GM21786 (cell line): Measurements from ENCODE around the gene PLCL2.
"Not testable (repeated sequence)": the region's sequence is repeated elsewhere in the genome, so short reads cannot be mapped to it uniquely, and the experiment has no call there.

Experiments
- ATAC-seq: cut with Tn5 transposase; IDR thresholded peaks from one replicate; pipeline ENCODE4 v1.9.1; 2021; ENCODE audit not compliant: unreplicated experiment

Gene PLCL2

DNA sequence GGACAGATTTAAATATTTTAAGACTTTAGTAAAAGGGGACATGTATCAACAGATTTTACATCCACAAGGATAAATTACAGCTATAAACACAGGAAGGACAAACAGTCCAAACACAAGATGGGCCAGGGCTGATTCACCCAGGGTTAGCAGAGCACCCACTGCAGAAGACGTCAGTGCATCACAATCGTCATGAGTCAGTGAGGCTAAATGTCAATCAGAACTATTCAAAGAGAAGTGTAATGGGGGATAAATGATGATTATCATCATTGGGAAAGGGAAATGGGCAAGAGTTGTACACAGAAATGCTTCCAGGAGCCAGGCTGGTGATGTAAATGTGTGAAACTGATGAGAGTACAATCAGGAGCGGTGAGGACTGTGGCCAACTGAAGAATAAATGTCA lies 226.8 kb downstream of the PLCL2 start:
- ATAC-seq: no peak

DNA sequence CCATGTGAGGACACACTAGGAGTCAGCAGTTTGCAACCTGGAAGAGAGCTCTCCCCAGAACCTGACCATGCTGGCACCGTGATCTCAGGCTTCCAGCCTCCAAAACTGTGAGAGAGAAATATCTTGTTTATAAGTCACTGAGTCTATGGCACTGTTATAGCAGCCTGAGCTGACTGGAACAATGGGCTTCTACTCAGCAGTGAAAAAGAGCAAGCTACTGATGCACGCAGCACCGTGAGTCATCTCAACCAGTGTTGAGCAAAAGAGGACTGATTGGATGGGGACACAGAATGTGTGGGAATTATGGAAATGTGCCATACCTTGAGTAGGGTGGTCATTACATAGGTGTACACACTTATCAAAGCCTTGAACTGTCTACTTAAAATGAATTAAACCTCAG lies 230.4 kb downstream of the PLCL2 start:
- ATAC-seq: no peak

DNA sequence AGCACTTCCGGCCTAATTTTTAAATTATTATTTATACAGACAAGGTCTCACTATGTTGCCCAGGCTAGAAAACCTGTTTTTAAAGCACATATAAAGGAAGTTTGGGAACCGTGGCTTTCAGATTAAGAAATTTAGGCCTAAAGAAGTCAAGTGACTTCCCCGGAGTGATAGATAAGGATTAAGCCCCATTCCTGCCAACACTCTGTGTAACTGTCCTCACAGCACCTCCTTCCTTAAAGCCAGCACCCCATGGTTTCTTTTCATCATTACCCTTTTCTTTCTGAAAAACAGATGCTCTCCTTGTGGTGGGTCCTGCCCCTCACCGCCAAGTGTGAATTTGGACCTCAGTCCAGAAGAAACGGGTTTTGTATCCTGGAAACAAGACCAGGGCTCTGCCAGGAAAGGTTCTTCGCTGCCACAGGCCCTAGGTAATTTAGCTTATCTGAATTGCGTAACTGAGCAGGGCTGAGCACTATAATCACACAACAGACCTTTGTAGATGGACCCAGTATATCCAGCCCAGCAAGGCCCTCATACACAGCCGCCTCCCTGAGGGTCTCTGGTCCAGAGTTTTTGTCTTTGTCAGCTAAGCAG lies 231.3 kb downstream of the PLCL2 start:
- no peak for ATAC-seq

DNA sequence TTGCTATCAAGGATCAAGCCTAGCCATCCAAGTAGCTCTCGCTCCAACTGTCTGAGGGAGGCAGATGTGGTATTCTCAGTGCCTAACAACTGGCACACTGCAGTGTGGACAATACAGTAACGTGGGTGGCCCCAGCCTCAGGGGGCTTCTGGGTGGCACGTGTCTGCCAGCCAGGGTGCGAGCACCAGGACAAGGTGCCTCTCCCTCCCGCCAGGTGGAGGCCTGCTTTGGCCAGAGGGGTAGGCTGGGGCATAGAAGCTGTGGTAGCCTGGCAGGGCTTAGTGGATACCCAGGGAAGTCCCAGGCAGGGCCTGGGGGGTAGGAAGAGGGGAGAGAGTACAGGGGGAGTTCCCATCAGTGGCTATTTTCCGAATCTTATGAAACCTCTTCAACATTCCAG lies 234.0 kb downstream of the PLCL2 start:
- ATAC-seq: no peak

DNA sequence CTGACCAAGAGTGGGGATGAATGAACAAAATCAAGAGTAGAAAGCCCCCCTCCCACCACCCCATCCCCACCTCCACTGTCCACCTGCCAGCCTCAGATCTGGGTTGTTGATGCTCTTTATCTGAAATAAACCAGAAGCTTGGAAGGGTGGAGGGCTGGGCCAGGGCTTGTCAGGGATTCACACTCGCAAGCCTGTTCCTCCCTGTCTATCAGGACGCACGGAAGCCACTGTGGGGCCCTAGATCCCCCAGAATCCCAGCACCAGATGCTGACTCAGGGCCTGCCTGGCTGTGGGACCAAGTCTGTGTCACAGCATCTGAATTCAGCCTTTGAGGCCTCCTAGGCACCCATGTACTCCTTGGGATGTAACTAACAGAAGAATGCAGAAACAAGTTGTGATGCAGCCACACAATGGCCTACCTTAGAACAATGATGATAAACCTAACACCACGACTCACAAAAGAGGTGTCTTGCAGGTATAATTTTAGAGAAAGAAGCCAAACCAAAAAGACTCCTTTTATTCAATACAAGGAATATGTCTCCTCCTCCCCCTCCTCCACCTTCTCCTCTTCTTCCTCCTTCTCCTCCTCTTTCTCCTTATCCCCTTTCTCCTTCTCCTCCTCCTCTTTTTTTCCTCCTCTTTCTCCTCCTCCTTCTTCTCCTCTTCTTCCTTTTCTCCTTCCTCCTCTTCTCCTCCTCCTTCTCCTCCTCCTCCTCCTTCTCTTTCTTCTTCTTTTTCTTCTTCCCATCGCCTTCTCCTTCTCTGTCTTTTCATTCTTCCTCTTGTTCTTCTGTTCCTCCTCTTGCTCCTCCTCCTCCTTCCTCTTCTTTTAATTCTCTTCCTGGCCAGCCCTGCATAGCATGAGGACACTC lies 234.7 kb downstream of the PLCL2 start:
- no peak for ATAC-seq

DNA sequence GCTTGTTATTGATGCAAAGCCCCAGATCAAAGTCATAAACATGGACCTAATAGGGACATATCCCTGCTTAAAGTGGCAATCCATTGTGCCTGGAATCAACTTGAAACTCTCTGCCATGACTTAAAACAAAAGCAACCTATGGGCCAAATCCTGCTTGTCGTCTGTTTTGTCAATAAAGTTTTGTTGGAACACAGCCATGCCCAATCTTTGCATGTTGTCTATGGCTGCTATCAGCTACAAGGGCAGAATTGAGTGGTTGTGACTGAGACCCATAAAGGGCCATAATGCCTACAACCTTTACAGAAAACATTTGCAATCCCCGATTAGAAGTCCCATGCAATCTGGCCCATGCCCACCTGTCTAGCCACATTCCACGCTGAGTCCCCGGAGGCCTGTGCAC lies 235.4 kb downstream of the PLCL2 start:
- no peak for ATAC-seq

DNA sequence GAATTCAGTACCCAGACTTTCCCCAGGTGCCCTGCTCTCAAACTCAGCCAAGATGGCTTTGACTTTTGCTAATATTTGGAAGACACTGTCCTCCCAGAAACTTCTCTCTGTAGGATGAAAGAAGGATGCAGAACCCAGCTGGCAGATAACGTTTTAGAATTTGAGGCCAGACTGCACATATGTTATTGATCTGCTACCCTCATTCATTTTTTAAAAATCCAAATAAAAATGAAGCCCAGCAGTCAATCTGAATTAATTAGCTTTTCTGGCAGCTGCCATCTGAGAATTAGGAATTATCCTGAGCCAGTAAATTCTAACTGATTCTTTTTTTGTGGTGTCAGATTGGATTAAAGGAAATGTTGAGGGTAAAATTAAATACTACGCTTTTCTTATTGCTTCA lies 236.6 kb downstream of the PLCL2 start:
- ATAC-seq: no peak

DNA sequence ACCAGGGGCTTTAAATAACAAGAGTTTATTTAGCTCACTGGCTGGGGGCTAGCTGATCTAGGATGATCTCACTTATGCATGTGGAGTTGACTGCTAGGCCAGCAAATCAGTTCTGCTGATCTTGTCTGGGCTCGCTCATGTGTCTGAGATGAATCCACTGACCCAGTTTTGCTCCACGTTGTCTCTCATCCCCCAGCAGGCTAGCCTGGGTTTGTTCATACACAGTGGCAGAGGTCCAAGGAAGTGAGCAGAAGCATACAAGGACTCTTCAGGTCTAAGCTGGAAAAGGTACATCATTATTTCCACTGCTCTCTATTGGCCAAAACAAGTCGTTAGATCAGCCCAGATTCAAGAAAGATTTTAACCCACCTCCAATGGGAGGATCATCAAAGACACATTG lies 238.0 kb downstream of the PLCL2 start:
- no peak for ATAC-seq

DNA sequence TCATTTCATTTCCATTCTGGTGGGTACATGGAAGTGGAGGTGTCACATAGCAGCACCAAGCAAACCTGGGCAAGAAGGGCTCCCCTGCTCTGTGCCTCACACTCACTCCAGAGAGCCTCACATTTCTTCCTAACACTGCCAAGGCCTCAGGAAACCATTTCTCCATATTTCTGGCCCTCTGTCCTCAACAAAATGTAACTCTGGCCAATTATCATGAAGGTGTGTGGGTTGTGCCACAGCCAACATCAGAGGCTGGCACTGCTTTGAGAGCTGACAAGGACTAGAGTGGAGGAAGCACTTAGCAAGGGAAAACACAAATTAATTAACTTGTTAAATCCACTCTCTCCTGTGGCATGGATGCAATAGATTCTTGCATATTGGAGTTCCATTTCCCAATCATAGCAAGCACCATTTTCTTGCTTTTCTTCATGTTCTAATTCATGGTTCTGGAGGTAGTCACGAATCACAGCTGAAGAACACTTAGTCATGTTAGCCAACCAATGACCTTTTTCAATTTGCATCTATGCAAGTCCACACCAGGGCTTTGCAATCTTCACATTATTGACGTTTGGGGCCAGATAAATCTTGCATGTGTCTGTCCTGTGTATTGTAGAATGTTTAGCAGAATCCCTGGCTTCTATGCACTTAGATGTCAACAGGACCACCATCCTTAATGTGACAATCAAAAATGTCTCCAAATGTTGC lies 241.1 kb downstream of the PLCL2 start:
- no peak for ATAC-seq

DNA sequence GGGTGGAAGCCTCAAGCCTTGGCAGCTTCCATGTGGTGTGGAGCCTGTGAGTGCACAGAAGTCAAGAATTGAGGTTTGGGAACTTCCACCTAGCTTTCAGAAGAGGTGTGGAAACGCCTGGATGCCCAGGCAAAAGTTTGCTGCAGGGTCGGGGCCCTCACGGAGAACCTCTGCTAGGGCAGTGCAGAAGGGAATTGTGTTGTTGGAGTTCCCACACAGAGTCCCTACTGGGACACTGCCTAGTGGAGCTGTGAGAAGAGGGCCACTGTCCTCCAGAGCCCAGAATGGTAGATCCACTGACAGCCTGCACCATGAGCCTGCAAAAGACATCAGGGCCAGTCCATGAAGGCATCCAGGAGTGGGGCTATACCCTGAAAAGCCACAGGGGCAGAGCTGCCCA lies 243.9 kb downstream of the PLCL2 start:
- ATAC-seq: not testable (repeated sequence)

DNA sequence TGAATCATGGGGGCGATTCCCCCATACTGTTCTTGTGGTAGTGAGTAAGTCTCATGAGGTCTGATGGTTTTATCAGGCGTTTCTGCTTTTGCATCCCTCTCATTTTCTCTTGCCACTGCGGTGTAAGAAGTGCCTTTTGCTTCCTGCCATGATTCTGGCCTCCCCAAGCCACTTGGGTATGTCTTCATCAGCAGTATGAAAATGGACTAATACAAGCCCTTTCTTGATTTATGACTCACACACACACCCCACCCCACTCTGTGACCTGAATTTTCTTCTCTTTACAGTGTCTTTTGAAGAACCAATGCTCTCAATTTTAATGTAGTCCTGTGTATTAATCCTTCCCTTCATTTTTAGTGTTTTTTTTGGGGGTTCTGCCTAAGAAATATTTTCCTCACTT lies 244.8 kb downstream of the PLCL2 start:
- no peak for ATAC-seq

DNA sequence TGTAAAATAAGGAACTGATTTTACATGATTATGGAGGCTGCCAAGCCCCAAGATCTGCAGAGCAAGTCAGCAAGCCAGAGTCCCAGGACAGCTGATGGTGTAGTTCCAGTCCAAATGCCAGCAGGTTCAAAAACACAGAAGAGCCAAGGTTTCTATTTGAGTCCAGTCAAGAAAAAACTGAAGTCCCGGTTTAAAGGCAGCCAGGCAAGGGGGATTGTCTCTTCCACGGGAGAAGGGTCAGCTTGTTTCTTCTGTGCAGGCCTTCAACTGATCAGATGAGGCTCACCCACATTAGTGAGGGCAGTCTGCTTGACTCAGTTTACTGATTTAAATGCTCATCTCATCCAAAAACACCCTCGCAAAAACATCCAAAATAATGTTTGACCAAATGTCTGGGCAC lies 246.2 kb downstream of the PLCL2 start:
- no peak for ATAC-seq

DNA sequence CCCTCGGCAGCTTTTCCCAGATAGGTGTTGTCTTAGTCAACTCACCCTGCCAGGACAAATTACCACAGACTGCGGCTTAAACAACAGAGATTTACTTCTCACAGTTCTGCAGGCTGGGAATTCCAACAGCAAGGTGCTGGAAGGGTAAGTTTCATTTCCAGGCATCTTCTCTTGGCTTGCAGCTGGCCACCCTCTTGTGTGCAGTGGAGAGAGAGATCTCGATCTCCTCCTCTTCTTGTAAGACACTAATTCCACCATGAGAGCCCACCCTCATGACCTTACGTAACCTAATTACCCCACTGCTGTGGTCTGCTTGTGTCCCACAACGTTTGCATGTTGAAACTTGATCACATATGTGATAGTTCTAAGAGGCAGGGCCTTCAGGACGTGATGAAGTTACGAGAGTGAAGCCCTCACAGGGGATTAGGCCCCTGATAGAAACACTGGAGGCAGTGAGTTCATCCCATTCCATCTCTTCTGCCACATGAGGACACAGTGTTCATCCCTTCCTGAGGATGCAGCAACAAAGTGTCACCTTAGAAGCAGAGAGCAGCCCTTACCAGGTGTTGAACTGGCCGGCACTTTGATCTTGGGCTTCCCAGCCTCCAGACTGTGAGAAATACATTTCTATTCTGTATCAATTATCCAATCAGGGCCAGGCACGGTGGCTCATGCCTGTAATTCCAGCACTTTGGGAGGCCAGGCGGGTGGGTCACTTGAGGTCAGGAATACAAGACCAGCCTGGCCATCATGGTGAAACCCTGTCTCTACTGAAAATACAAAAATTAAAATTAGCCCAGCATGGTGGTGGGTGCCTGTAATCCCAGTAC lies 247.7 kb downstream of the PLCL2 start:
- ATAC-seq: no peak

DNA sequence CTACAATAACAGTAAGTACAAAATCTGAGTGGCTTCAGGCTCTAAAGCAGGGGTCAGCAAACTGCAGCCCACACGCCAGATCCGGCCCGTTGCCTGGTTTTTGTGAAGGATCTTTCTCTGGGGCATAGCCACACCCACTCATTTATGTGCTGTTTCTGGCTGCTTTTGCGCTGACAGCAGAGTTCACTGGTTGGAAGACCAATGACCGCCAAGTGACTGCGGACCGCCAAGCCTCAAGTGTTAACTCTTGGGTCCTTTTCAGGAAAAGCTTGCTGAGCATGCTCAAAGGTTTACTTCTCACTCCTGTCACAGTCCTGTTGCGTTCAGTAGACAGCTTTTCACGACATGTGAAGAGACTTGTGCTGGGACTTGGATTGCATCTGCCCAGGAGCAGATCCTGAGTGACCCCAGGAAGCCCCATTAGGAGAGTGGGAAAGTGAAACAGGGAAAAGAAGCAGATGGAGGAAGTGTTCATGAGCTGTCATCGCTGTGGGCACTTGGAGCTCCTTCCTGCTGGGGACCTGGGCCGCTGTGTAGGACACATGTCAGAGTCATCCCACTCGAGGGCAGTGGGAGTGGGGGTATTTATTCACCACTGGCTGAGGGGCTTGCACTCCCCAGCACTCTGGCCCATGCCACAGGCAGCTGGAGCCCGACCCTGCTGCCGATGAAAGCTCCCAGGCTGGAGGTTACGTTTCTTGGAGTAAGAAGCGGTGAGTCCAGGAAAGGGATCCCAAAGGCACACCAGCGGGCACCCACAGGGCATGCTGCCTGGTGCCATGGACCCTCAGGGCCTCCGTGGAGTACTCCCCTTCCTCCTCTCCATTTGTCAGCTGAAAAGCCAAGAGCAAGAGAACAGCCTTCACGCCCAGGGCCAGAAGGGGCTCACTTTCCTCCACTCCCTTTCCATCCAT lies 249.1 kb downstream of the PLCL2 start:
- no peak for ATAC-seq

DNA sequence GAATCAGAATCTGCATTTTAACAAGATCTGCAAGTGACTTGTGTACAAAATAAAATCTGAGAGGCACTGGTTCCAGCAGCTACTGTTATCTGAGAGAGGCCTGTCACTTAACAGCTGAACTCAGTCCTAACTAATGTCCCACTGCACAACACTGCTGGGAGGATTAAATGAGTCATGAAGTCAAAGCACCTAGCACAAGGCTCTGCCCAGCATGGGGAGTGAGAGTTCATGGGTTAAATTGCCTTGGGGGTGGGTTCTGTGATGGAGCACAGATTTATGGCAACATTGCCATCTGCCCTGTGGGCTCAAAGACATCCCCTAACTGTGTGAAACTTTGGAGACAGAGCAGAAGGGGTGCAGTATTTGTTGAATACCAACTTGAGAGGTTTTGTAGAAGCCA lies 250.9 kb downstream of the PLCL2 start:
- ATAC-seq: no peak

DNA sequence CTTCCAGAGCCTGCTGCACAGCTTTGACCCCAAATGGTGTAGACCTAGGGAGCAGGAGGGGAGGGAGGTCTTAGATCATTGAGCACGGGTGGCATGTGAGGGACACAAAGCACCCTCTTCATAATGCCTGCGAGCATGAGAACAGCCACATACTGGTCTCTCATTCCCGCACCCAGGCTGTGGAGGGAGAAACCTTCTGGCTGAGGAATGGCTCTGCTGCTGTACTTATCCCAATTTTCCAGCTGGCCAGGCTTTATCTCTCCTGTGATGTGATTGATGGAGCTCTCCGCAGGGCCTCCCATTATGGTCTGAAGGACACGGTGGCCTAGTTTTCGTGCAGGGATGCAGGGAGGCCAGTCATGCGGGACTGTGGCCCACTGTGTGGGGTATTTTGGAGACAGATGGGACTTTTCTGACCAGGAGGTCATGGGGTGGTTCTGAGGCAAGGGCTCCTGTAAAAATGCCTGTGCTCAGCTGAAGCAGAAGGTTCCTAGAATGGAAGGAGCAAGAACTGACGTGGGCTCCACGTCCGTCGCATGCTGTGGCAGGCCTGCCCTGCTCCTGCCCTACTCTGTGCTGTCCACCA lies 251.5 kb downstream of the PLCL2 start:
- ATAC-seq: no peak

DNA sequence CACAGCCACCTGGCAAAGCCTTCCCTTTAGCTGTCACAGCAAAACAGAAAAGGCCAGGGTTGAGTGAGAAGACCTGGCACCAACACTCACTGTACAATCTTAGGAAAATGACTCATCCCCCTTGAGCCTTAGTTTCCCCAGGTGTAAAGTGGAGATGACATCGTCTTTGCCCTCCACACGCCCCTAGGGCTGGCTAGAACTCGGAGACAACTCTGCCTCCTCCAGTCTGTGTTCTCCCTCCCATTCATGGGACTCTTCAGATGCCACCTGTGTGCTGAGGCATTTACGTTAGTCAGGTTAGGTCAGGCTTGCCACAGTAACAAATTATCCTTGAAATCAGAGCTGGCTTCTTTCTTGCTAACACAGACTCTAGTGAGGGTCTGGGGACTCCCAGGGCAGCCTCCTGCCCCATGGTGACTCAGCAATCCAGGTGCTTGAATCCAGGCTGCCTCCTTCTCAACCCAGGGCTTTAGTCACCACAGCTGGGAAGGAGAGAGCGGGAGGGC lies 252.6 kb downstream of the PLCL2 start:
- no peak for ATAC-seq

DNA sequence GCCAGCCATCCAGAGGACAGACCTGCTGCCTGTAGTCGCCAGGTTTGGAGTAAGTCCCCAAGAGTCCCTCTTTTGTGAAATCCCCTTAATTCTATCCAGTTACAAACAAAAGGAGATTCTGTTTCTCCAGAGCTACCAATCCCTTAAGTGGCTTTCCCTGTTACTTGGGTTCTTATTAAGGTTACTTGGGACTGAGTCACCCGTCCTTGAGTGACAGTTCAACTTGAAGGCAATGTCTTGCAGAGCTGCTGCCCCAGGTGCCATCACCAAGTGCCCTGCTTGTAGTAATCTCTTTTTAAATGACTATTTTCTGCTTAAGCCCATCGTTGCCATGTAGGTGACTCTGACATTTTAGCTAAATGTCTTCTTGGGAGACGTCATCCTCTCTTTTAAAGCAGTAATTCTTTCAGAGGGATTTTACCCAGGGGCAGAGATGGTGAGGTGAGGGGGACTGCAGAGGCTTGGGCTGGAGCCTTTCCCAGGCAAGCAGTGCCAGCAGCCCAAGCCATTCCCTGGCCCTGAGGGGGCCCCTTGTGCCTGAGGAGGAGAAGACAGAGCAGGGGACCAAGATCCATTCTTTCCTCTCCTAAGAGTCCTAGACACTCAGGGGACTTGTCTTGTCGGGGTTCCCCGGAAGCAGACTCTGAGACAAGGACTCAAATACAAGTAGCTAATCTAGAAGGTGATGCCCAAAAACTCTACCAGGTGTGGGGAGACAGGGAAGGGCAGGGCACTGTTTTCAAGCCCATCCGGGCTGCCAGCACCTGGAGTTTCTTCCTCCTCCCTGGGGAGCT lies 253.7 kb downstream of the PLCL2 start:
- ATAC-seq: no peak
